ENCODE data around the gene AQP5.

The AQP5 gene

GRCh38 chr12:49969651-49970429 lies 8.2 kb downstream of the AQP5 start:
- peaks cover 8 to 14% of the 10 kb centered on the region in 2 donors for H3K4me1 ChIP-seq (ENCODE audit: control insufficient read depth in 2 of 2, insufficient read depth in 1 of 2, low read depth in 1 of 2, low read length in 2 of 2)
- no peak overlapping the region for H3K4me3 ChIP-seq (ENCODE audit: low read length in 2 of 2)
- H3K18ac ChIP-seq (ENCODE audit: low read length): peak overlapping the region; percentile 21
- H3K4me2 ChIP-seq (ENCODE audit: insufficient read depth, low read length, poor library complexity, severe bottlenecking): no peak overlapping the region
- H3K27ac ChIP-seq (replicated peaks; ENCODE audit: low read length): no peak overlapping the region
- no peaks in the 10 kb centered on the region for H3K9me3 ChIP-seq (replicated peaks in 1 of 2; ENCODE audit: control insufficient read depth in 2 of 2, insufficient read depth in 1 of 2, low read depth in 1 of 2, low read length in 2 of 2)
- peaks cover 3% of the 10 kb centered on the region for H3K79me1 ChIP-seq (ENCODE audit: low read depth, low read length)
- H3K27me3 ChIP-seq (ENCODE audit: control insufficient read depth in 3 of 3, insufficient read depth in 3 of 3, low read depth in 1 of 3, low read length in 3 of 3): peaks cover 0 to 35% (median 12%) of the 10 kb centered on the region in 3 experiments
- H3K14ac ChIP-seq (ENCODE audit: low read length): peak overlapping the region; percentile 11
- no peak overlapping the region for H4K91ac ChIP-seq (ENCODE audit: low read depth, low read length, poor library complexity)
- no peak overlapping the region for H2AFZ ChIP-seq (ENCODE audit: low read length)
- peak overlapping the region; percentile 35 for H2BK5ac ChIP-seq (ENCODE audit: low read length)
- no peak overlapping the region for H3K9ac ChIP-seq (ENCODE audit: low read depth, low read length, poor library complexity)
- no peak overlapping the region for H3K4ac ChIP-seq (ENCODE audit: low read length)
- H4K8ac ChIP-seq (ENCODE audit: low read depth, low read length): no peak overlapping the region
- no peak overlapping the region for H2AK5ac ChIP-seq (ENCODE audit: low read depth, low read length)
- no peak for DNase-seq (ENCODE audit: low spot score)
- no peak overlapping the region for H2BK120ac ChIP-seq (ENCODE audit: low read depth, low read length)
- no peaks in the 10 kb centered on the region for H3K36me3 ChIP-seq (replicated peaks in 1 of 2; ENCODE audit: control insufficient read depth in 2 of 2, insufficient read depth in 2 of 2, low read length in 2 of 2)
- H3K23ac ChIP-seq (ENCODE audit: low read depth, low read length, poor library complexity): no peak overlapping the region
- peak overlapping the region; percentile 84 for H2BK15ac ChIP-seq (ENCODE audit: low read length)
- no CpG with 5 or more reads among the region's 12 CpGs for WGBS, 2 donors (ENCODE audit: extremely low coverage in 2 of 2, insufficient read length in 2 of 2, insufficient replicate concordance in 1 of 2)
- no peak overlapping the region for H2BK12ac ChIP-seq (ENCODE audit: low read length)

DNA sequence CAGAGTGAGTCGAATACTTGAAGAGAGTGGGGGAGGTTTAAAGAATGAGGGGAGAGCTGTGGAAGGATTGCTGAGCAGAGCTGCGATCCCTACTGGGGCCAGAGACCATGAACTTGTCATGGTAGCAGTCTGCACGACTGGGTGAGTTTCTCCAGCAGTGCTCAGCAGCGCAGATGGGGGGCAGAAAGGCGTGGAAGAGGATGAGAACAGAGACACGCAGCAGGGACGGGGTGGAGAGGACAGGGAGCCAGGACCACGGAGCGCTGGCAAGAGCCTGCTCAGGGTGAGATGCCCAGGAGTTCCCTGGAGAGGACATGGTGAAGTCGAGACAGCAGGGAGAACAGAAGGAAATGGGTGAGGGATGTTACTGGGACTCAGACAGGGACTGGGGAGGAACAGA lies 9.0 kb downstream of the AQP5 start:
- no peak overlapping the region for H4K91ac ChIP-seq (ENCODE audit: low read depth, low read length, poor library complexity)
- no peak overlapping the region for H3K14ac ChIP-seq (ENCODE audit: low read length)
- H3K4me2 ChIP-seq (ENCODE audit: insufficient read depth, low read length, poor library complexity, severe bottlenecking): no peak overlapping the region
- no peak overlapping the region for H2BK120ac ChIP-seq (ENCODE audit: low read depth, low read length)
- no peak for DNase-seq (ENCODE audit: low spot score)
- no peak overlapping the region for H3K9ac ChIP-seq (ENCODE audit: low read depth, low read length, poor library complexity)
- no peak overlapping the region for H3K23ac ChIP-seq (ENCODE audit: low read depth, low read length, poor library complexity)
- no peak overlapping the region for H2BK12ac ChIP-seq (ENCODE audit: low read length)
- no peak overlapping the region for H3K4me3 ChIP-seq (ENCODE audit: low read length in 2 of 2)
- H3K79me1 ChIP-seq (ENCODE audit: low read depth, low read length): peaks cover 3% of the 10 kb centered on the region
- peaks cover 0 to 33% (median 12%) of the 10 kb centered on the region in 3 experiments for H3K27me3 ChIP-seq (ENCODE audit: control insufficient read depth in 3 of 3, insufficient read depth in 3 of 3, low read depth in 1 of 3, low read length in 3 of 3)
- peak overlapping the region; percentile 8 for H2AK5ac ChIP-seq (ENCODE audit: low read depth, low read length)
- no peak overlapping the region for H4K8ac ChIP-seq (ENCODE audit: low read depth, low read length)
- H3K9me3 ChIP-seq (replicated peaks in 1 of 2; ENCODE audit: control insufficient read depth in 2 of 2, insufficient read depth in 1 of 2, low read depth in 1 of 2, low read length in 2 of 2): no peaks in the 10 kb centered on the region
- no peak overlapping the region for H2BK5ac ChIP-seq (ENCODE audit: low read length)
- peaks cover 8 to 11% of the 10 kb centered on the region in 2 donors for H3K4me1 ChIP-seq (ENCODE audit: control insufficient read depth in 2 of 2, insufficient read depth in 1 of 2, low read depth in 1 of 2, low read length in 2 of 2)
- no peak overlapping the region for H2AFZ ChIP-seq (ENCODE audit: low read length)
- WGBS, 2 donors (ENCODE audit: extremely low coverage in 2 of 2, insufficient read length in 2 of 2, insufficient replicate concordance in 1 of 2): no CpG with 5 or more reads among the region's 10 CpGs
- no peak overlapping the region for H2BK15ac ChIP-seq (ENCODE audit: low read length)
- no peak overlapping the region for H3K27ac ChIP-seq (replicated peaks; ENCODE audit: low read length)
- no peaks in the 10 kb centered on the region for H3K36me3 ChIP-seq (replicated peaks in 1 of 2; ENCODE audit: control insufficient read depth in 2 of 2, insufficient read depth in 2 of 2, low read length in 2 of 2)
- H3K18ac ChIP-seq (ENCODE audit: low read length): no peak overlapping the region
- H3K4ac ChIP-seq (ENCODE audit: low read length): no peak overlapping the region

GRCh38 chr12:49971141-49971540 lies 9.5 kb downstream of the AQP5 start:
- Histone ChIP-seq H3K27me3 (ENCODE audit: control insufficient read depth in 3 of 3, insufficient read depth in 3 of 3, low read depth in 1 of 3, low read length in 3 of 3) (peaks cover 0 to 30% (median 12%) of the 10 kb centered on the region in 3 experiments), H2BK120ac (ENCODE audit: low read depth, low read length) (no peak overlapping the region), H4K91ac (ENCODE audit: low read depth, low read length, poor library complexity) (no peak overlapping the region), H3K9me3 (replicated peaks in 1 of 2; ENCODE audit: control insufficient read depth in 2 of 2, insufficient read depth in 1 of 2, low read depth in 1 of 2, low read length in 2 of 2) (no peaks in the 10 kb centered on the region), H3K27ac (replicated peaks; ENCODE audit: low read length) (no peak overlapping the region), H2BK12ac (ENCODE audit: low read length) (no peak overlapping the region), H3K23ac (ENCODE audit: low read depth, low read length, poor library complexity) (no peak overlapping the region), H3K4me1 (ENCODE audit: control insufficient read depth in 2 of 2, insufficient read depth in 1 of 2, low read depth in 1 of 2, low read length in 2 of 2) (peaks cover 8 to 10% of the 10 kb centered on the region in 2 donors), H2AFZ (ENCODE audit: low read length) (no peak overlapping the region), H3K36me3 (replicated peaks in 1 of 2; ENCODE audit: control insufficient read depth in 2 of 2, insufficient read depth in 2 of 2, low read length in 2 of 2) (no peaks in the 10 kb centered on the region), H3K9ac (ENCODE audit: low read depth, low read length, poor library complexity) (no peak overlapping the region), H3K79me1 (ENCODE audit: low read depth, low read length) (peaks cover 3% of the 10 kb centered on the region), H3K4ac (ENCODE audit: low read length) (no peak overlapping the region), H4K8ac (ENCODE audit: low read depth, low read length) (no peak overlapping the region), H3K4me2 (ENCODE audit: insufficient read depth, low read length, poor library complexity, severe bottlenecking) (no peak overlapping the region), H3K4me3 (ENCODE audit: low read length in 2 of 2) (no peak overlapping the region), H2BK5ac (ENCODE audit: low read length) (no peak overlapping the region), H3K14ac (ENCODE audit: low read length) (no peak overlapping the region), H3K18ac (ENCODE audit: low read length) (no peak overlapping the region), H2BK15ac (ENCODE audit: low read length) (no peak overlapping the region), H2AK5ac (ENCODE audit: low read depth, low read length) (no peak overlapping the region)
- no peak for DNase-seq (ENCODE audit: low spot score)
- no CpG with 5 or more reads among the region's 6 CpGs for WGBS, 2 donors (ENCODE audit: extremely low coverage in 2 of 2, insufficient read length in 2 of 2, insufficient replicate concordance in 1 of 2)

- H3K27me3 ChIP-seq (ENCODE audit: control insufficient read depth in 3 of 3, insufficient read depth in 3 of 3, low read depth in 1 of 3, low read length in 3 of 3): peaks cover 0 to 30% (median 12%) of the 10 kb centered on the region in 3 experiments
- H2BK5ac ChIP-seq (ENCODE audit: low read length): no peak overlapping the region
- H2BK15ac ChIP-seq (ENCODE audit: low read length): no peak overlapping the region
- no peak overlapping the region for H3K4me2 ChIP-seq (ENCODE audit: insufficient read depth, low read length, poor library complexity, severe bottlenecking)
- H3K36me3 ChIP-seq (replicated peaks in 1 of 2; ENCODE audit: control insufficient read depth in 2 of 2, insufficient read depth in 2 of 2, low read length in 2 of 2): no peaks in the 10 kb centered on the region
- H4K8ac ChIP-seq (ENCODE audit: low read depth, low read length): no peak overlapping the region
- no peak overlapping the region for H4K91ac ChIP-seq (ENCODE audit: low read depth, low read length, poor library complexity)
- peaks cover 3 to 7% of the 10 kb centered on the region in 2 donors for H3K4me1 ChIP-seq (ENCODE audit: control insufficient read depth in 2 of 2, insufficient read depth in 1 of 2, low read depth in 1 of 2, low read length in 2 of 2)
- no peak overlapping the region for H2BK12ac ChIP-seq (ENCODE audit: low read length)
- no CpG with 5 or more reads among the region's 9 CpGs for WGBS, 2 donors (ENCODE audit: extremely low coverage in 2 of 2, insufficient read length in 2 of 2, insufficient replicate concordance in 1 of 2)
- H2AK5ac ChIP-seq (ENCODE audit: low read depth, low read length): no peak overlapping the region
- H3K27ac ChIP-seq (replicated peaks; ENCODE audit: low read length): no peak overlapping the region
- no peak overlapping the region for H3K4me3 ChIP-seq (ENCODE audit: low read length in 2 of 2)
- peak overlapping the region; percentile 34 for H3K9ac ChIP-seq (ENCODE audit: low read depth, low read length, poor library complexity)
- no peak overlapping the region for H2AFZ ChIP-seq (ENCODE audit: low read length)
- peak overlapping the region; percentile 8 for H3K18ac ChIP-seq (ENCODE audit: low read length)
- peaks cover 3% of the 10 kb centered on the region for H3K79me1 ChIP-seq (ENCODE audit: low read depth, low read length)
- H2BK120ac ChIP-seq (ENCODE audit: low read depth, low read length): no peak overlapping the region
- no peaks in the 10 kb centered on the region for H3K9me3 ChIP-seq (replicated peaks in 1 of 2; ENCODE audit: control insufficient read depth in 2 of 2, insufficient read depth in 1 of 2, low read depth in 1 of 2, low read length in 2 of 2)
- H3K14ac ChIP-seq (ENCODE audit: low read length): no peak overlapping the region
- H3K4ac ChIP-seq (ENCODE audit: low read length): no peak overlapping the region
- H3K23ac ChIP-seq (ENCODE audit: low read depth, low read length, poor library complexity): peak overlapping the region; percentile 90
- no peak for DNase-seq (ENCODE audit: low spot score)
Measured at GRCh38 chr12:49972129-49972528, 10.5 kb downstream of the AQP5 start.
